Superior temporal gyrus (tissue), 1 donor: ENCODE data around the gene EIF4ENIF1.
"Not testable (repeated sequence)": the region's sequence is repeated elsewhere in the genome, so short reads cannot be mapped to it uniquely, and the experiment has no call there.

Experiments
- DNase-seq: peaks from one replicate; pipeline ENCODE4 v3.0.0-alpha.2; 2016; ENCODE audit errors: extremely low spot score

Gene EIF4ENIF1, protein sequence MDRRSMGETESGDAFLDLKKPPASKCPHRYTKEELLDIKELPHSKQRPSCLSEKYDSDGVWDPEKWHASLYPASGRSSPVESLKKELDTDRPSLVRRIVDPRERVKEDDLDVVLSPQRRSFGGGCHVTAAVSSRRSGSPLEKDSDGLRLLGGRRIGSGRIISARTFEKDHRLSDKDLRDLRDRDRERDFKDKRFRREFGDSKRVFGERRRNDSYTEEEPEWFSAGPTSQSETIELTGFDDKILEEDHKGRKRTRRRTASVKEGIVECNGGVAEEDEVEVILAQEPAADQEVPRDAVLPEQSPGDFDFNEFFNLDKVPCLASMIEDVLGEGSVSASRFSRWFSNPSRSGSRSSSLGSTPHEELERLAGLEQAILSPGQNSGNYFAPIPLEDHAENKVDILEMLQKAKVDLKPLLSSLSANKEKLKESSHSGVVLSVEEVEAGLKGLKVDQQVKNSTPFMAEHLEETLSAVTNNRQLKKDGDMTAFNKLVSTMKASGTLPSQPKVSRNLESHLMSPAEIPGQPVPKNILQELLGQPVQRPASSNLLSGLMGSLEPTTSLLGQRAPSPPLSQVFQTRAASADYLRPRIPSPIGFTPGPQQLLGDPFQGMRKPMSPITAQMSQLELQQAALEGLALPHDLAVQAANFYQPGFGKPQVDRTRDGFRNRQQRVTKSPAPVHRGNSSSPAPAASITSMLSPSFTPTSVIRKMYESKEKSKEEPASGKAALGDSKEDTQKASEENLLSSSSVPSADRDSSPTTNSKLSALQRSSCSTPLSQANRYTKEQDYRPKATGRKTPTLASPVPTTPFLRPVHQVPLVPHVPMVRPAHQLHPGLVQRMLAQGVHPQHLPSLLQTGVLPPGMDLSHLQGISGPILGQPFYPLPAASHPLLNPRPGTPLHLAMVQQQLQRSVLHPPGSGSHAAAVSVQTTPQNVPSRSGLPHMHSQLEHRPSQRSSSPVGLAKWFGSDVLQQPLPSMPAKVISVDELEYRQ

DNA sequence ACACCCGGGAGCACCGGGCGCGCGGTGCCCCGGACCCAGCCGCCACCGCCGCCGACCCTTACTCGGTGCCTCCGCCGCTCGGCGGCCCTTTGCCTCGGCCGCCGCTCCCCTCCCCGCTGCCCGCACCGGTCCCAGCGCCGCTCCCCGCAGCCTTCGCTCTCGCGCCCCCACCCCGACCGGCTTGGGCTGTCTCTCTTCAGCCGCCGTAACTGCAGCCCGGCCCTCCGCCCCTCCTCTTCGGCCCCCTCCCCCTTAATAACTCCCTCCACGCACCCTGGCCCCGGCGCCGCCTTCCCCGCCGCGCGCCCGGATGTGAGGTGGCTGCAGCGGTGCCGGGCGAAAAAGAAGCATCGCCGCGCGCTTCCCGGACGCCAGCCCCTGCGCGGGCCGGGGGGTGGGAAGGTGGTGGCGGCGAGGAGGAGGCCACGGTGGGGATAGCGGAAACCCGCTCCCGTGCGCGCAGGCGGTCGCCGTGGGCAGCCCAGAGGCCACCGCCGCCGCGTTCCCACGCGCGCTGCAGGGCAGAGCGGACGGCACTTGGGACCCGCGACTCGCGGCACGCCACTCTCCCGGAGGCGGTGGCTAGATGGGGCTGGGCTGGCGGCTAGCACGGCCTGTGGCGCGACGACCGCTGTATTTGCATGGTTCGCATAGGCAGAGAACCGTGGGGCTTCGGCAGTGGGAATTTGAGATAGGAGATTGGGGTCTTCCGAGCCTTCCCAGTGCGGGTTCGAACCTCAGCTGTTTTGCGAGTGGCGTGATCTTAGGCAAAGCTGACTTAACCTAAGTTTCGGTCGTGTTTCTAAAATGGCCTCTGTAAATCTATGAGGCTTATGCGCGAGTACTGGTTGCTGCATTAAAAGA lies at the start of gene EIF4ENIF1:
TSS of gene EIF4ENIF1 (minus strand) at position 211 of the 864 bp plus-strand sequence. CDS start 1,124 bp downstream, outside the sequence.
- DNase-seq = peak; percentile 75

GRCh38 chr22:31538815-31539214 lies 49.2 kb upstream of the EIF4ENIF1 start:
- peak; percentile 29 for DNase-seq

DNA sequence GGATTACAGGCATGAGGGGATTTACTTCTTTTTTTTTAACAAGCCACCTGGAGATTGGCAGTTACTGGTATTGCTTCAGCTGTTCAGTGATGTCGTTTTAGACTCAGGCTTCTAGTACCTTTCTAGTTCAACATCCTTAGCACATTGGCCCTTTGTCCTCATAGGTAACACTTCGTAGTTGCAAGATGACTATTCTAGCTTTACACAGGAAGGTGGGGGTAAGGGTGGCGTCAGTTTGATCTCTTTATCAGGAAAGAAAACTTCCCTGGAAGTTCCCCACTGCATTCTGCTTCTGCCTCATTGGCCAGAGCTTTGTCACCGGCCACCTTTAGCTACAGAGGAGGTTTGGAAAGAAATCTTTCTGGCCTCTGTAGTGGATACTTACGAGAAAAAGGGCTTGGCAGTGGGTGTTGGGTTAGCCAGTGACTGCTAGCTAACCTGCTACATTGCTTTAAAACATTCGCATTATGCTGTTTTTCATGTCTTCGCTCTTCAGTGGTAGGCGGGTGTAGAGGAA lies 47.4 kb upstream of the EIF4ENIF1 start:
- DNase-seq = no peak

- DNase-seq = no peak
These were observed 43.7 kb upstream of the EIF4ENIF1 start for GRCh38 chr22:31533374-31533773.

- DNase-seq = no peak
These were observed 42.4 kb upstream of the EIF4ENIF1 start for GRCh38 chr22:31532060-31532459.

- no peak for DNase-seq
These were observed 41.2 kb upstream of the EIF4ENIF1 start for GRCh38 chr22:31530823-31531195.

DNA sequence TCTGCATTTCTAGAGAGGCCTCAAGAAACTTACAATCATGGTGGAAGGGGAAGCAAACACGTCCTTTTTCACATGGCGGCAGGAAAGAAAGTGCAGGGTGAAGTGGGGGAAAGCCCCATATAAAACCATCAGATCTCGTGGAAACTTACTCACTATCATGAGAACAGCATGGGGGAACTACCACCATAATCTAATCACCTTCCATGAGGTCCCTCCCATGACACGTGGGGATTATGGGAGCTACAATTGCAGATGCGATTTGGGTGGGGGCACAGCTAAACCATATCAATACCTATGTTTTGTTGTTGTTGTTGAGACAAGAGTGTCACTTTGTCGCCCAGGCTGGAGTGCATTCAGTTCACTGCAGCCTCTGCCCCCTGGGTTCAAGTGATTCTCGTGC lies 36.6 kb upstream of the EIF4ENIF1 start:
- no peak for DNase-seq

DNA sequence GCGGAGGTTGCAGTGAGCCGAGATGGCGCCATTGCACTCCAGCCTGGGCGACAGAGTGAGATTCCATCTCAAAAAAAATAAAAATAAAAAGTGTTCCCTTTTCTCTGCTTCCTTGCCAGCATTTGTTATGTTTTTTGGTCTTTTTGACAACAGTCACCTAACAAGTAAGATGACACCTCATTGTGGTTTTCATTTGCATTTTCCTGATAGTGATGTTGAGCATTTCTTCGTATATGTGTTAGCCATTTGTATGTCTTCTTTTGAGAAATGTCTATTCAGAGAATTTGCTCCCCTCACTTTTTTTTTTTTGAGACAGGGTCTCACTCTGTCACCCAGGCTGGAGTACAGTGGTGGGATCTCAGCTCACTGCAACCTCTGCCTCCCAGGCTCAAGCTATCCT lies 34.5 kb upstream of the EIF4ENIF1 start:
- DNase-seq = not testable (repeated sequence)

- DNase-seq = no peak
These were observed 30.4 kb upstream of the EIF4ENIF1 start for GRCh38 chr22:31520051-31520450.

DNA sequence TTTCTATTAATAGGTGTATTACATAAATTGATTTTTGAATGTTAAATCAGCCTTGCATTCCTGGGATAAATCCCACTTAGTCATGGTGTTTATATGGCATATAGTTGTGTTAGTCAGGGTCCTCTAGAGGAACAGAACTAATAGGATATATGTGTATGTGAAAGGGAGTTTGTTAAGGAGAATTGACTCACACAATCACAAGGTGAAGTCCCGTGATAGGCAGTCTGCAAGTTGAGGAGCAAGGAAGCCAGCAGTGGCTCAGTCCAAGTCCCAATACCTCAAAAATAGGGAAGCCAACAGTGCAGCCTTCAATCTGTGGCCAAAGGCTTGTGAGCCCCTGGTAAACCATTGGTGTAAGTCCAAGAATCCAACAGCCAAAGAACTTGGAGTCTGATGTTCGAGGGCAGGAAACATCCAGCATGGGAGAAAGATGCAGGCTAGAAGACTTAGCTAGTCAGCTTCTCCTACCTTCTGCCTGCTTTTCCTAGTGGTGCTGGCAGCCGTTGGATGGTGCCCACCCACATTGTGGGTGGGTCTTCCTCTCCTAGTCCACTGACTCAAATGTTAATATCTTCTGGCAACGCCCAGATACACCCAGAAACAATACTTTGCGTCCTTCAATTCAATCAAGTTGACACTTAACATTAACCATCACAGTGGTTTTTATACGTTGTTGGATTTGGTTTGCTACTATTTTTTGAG lies 19.6 kb upstream of the EIF4ENIF1 start:
- no peak for DNase-seq

DNA sequence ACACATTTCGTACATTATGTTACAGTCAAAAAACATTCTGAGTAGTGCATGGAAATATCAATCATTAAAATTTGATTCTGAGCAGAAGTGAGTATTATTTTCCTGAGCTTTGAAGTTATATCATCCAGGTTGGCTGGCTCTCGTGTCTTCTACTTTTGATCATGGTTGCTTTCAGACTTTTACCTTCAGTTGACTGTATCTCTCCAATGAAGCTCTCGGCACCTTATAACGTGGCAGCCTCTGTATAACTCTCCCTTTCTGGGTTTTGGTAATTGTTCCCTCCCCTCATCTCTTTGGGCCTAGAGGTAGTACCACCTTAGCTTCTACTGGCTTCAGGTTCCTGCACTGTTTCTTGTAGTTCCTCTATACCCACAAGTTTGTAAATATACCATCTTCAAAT lies 18.9 kb upstream of the EIF4ENIF1 start:
- no peak for DNase-seq

GRCh38 chr22:31507517-31507916 lies 17.9 kb upstream of the EIF4ENIF1 start:
- DNase-seq = not testable (repeated sequence)

GRCh38 chr22:31504282-31504681 lies 14.6 kb upstream of the EIF4ENIF1 start:
- no peak for DNase-seq

GRCh38 chr22:31503211-31503964 lies 13.7 kb upstream of the EIF4ENIF1 start:
- DNase-seq = no peak

DNA sequence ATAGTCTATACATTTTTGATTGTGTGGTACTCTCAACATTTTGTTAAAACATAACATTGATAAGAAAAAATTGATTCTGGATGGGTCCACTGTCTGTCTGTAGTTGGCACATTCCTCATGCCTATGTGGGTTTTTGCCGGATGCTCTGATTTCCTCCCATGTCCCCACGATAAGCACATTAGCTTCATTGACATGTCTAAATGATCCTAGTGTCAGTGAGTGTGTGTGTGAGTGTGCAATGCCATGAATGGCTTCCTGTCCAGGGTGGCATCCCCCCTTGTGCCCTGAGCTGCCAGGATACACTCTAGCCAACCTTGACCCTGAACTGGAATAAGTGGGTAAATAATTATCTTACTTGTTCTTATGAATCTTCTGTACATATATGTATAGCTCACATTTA lies 12.1 kb upstream of the EIF4ENIF1 start:
- DNase-seq = no peak

- no peak for DNase-seq
These were observed 7.7 kb upstream of the EIF4ENIF1 start for GRCh38 chr22:31497148-31497938.

GRCh38 chr22:31496735-31497146 lies 7.1 kb upstream of the EIF4ENIF1 start:
- no peak for DNase-seq

- peak; percentile 92 for DNase-seq
These were observed 6.5 kb upstream of the EIF4ENIF1 start, which contains the start of gene SFI1 for GRCh38 chr22:31496007-31496734. Gene SFI1 (plus strand): TSS chr22:31496536. CDS start chr22:31508285, 11,749 bp downstream.
